Omental fat pad (tissue), 4 donors: ENCODE measurements around the gene NTMT1. TPM values are rescaled to one million over a fixed set of nuclear protein-coding genes. Genes with fewer than 3 reads are reported as not detected.

ENCODE experiments used
- ATAC-seq: fragments of 150-250 bp; one replicate; pipeline ENCODE4 v1.9.1; 2016; ENCODE audit warnings: mild to moderate bottlenecking, moderate library complexity; ENCODE audit not compliant: low FRiP score
- DNase-seq: peaks from one replicate; pipeline ENCODE4 v3.0.0-alpha.2; 2019; ENCODE audit warnings: low spot score
- CTCF ChIP-seq, 3 donors: fragments of 450-650 bp; IDR thresholded peaks; one replicate each; pipeline ENCODE4 v1.5.1; 2016 to 2017; ENCODE audit warnings: antibody characterized with exemption in 3 of 3, mild to moderate bottlenecking in 3 of 3, moderate library complexity in 2 of 3
- total RNA-seq, 4 donors: library from RNA; depleted of rRNA; stranded (reverse); fragments of >200 nt; gene quantifications; one replicate each; pipeline ENCODE4 v1.1.0, GENCODE V29; 2016

The NTMT1 gene
- total RNA-seq, 4 donors from 2014 or later: 15.8 to 37.9 (median 20.3) TPM

- ATAC-seq: no peak
These were observed 14.6 kb upstream of the NTMT1 start for GRCh38 chr9:129611307-129611800.

GRCh38 chr9:129612123-129612522, 13.8 kb upstream of the NTMT1 start:
- no peak for ATAC-seq
- no peak for DNase-seq
- no peak for TF ChIP-seq CTCF (IDR thresholded peaks at IDR 0.05)

More at GRCh38 chr9:129611307-129611800, 14.6 kb upstream of the NTMT1 start:
- no peak for DNase-seq
- TF ChIP-seq CTCF (IDR thresholded peaks at IDR 0.05): no peak

GRCh38 chr9:129612815-129613519, 13.0 kb upstream of the NTMT1 start:
- ATAC-seq: no peak
- DNase-seq: no peak
- TF ChIP-seq CTCF (IDR thresholded peaks at IDR 0.05): no peak

GRCh38 chr9:129613520-129614175, 12.3 kb upstream of the NTMT1 start:
- ATAC-seq (no peak), DNase-seq (no peak)
- no peak for TF ChIP-seq CTCF (IDR thresholded peaks at IDR 0.05)

- DNase-seq (no peak), ATAC-seq (no peak)
- TF ChIP-seq CTCF (IDR thresholded peaks at IDR 0.05): no peak
These were observed 11.0 kb upstream of the NTMT1 start for GRCh38 chr9:129614932-129615331.

GRCh38 chr9:129615407-129616285, 10.3 kb upstream of the NTMT1 start:
- no peak for TF ChIP-seq CTCF (IDR thresholded peaks at IDR 0.05)
- DNase-seq (no peak), ATAC-seq (no peak)
